ENCODE measurements around the gene CAMK1G. TPM values are rescaled to one million over a fixed set of nuclear protein-coding genes. Genes with fewer than 3 reads are reported as not detected.

Gene CAMK1G
- total and polyA plus RNA-seq, 2 of the 4 experiments (the other 2 are of a cell fraction) = 0.72 to 1.8 TPM

DNA sequence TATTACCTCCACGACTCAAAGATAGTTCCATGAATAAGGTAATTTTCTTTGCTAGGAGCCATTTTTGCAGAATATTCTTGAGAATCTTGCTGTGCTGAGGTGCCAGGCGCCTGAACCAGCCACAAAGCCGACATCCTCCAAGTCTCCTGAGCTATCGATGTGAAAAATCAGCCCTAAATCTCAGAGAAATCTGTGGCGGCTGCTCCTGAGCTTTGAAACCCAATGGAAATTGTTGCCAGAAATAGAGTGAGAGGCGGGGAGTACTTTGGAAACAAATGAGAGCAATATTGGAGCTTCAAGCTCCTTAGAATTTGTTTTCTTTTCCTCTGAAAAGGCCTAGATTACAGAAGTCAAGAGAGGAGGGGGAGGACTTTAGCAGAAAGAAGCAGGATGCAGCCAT is 6.3 kb downstream of the CAMK1G start:
- ATAC-seq (ENCODE audit: low read depth) (no peak), DNase-seq (no peak)
- Histone ChIP-seq H4K20me1 (ENCODE audit: insufficient read depth, low read length) (no peaks in the 10 kb centered on the region), H2AK5ac (ENCODE audit: low read depth, low read length) (no peak overlapping the region), H4K91ac (ENCODE audit: insufficient read depth, low read depth, low read length) (no peak overlapping the region), H3K4me3 (ENCODE audit: insufficient read depth, low read depth, low read length) (no peak overlapping the region), H3K27me3 (ENCODE audit: control insufficient read depth, insufficient read depth, low read length) (0 out of 2 replicates have a peak, but pooled peaks cover 2% of the 10 kb centered on the region), H3K56ac (ENCODE audit: extremely low read depth, insufficient read depth, low read length) (no peak overlapping the region), H4K5ac (ENCODE audit: low read depth, low read length) (no peak overlapping the region), H4K8ac (ENCODE audit: low read depth in 2 of 2, low read length in 2 of 2) (no peak overlapping the region), H2AFZ (replicated peaks; ENCODE audit: low read length, poor library complexity) (no peak overlapping the region), H3K4ac (ENCODE audit: low read depth, low read length) (no peak overlapping the region), H2BK15ac (ENCODE audit: low read depth, low read length) (no peak overlapping the region), H2AK9ac (replicated peaks; ENCODE audit: low read depth, low read length, poor library complexity) (no peak overlapping the region), H3K9me3 (ENCODE audit: control insufficient read depth, insufficient read depth, low read length) (no peaks in the 10 kb centered on the region), H2BK5ac (ENCODE audit: low read depth, low read length, poor library complexity, severe bottlenecking) (no peak overlapping the region), H3K9me1 (ENCODE audit: insufficient read depth, low read length) (no peaks in the 10 kb centered on the region; the same call in 1 of the 2 replicates), H3K4me2 (ENCODE audit: low read depth, low read length) (no peak overlapping the region), H3K18ac (ENCODE audit: low read depth, low read length) (no peak overlapping the region), H3K79me1 (ENCODE audit: low read depth in 1 of 2, low read length in 2 of 2) (no peaks in the 10 kb centered on the region), H2BK120ac (ENCODE audit: low read depth, low read length) (no peak overlapping the region; the same call in 1 of the 2 replicates), H3K23ac (ENCODE audit: low read depth, low read length) (no peak overlapping the region), H3K36me3 (ENCODE audit: control insufficient read depth, insufficient read depth, low read length) (no peaks in the 10 kb centered on the region), H3K14ac (replicated peaks; ENCODE audit: low read depth, low read length) (no peak overlapping the region), H3K9ac (ENCODE audit: low read depth, low read length) (no peak overlapping the region), H3K4me1 (ENCODE audit: control insufficient read depth, insufficient read depth, low read length) (peaks cover 3% of the 10 kb centered on the region; the same call in 1 of the 2 replicates), H2BK20ac (ENCODE audit: low read depth, low read length) (no peak overlapping the region), H3K27ac (ENCODE audit: insufficient read depth, low read length) (no peak overlapping the region)
- dilution Hi-C loops (cut with HindIII; ENCODE audit: low sequenced_read_pairs, unreplicated experiment) (no loop called here), intact Hi-C loops (cut with micrococcal nuclease) (no loop called here), in situ Hi-C loops (cut with MboI; ENCODE audit: low sequenced_read_pairs) (no loop called here)
- ChIA-PET CTCF (interaction anchor here (0.7 to 1.0 kb wide), 2 partner anchors 10 to 26 kb away, joined by 3 read pairs; no protein-coding TSS in a partner anchor), POLR2A (ENCODE audit: unreplicated experiment) (no interaction called here)
- TF ChIP-seq, protein P1, sequence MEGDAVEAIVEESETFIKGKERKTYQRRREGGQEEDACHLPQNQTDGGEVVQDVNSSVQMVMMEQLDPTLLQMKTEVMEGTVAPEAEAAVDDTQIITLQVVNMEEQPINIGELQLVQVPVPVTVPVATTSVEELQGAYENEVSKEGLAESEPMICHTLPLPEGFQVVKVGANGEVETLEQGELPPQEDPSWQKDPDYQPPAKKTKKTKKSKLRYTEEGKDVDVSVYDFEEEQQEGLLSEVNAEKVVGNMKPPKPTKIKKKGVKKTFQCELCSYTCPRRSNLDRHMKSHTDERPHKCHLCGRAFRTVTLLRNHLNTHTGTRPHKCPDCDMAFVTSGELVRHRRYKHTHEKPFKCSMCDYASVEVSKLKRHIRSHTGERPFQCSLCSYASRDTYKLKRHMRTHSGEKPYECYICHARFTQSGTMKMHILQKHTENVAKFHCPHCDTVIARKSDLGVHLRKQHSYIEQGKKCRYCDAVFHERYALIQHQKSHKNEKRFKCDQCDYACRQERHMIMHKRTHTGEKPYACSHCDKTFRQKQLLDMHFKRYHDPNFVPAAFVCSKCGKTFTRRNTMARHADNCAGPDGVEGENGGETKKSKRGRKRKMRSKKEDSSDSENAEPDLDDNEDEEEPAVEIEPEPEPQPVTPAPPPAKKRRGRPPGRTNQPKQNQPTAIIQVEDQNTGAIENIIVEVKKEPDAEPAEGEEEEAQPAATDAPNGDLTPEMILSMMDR (conservative IDR thresholded peaks at IDR 0.05; ENCODE audit: low read depth, low read length) = no peak
- BruUV-seq (replicated peaks) = no TSS peak
- 100% methylated on average over 1 of the region's 6 CpGs; no CpG with 5 or more reads in 1 of the 2 experiments for WGBS, 2 experiments (ENCODE audit: extremely low coverage in 2 of 2, insufficient read length in 1 of 2)

Data from IMR-90 (cell line).